Neutrophil (primary cell): ENCODE data around the gene GMDS.

Source experiments
- H3K27ac ChIP-seq: fragments of 200-600 bp; sonication (generic); 2 replicates; pipeline ENCODE4 v1.5.1; 2016; ENCODE audit warnings: mild to moderate bottlenecking, moderate library complexity
- H3K27me3 ChIP-seq: fragments of 200-600 bp; sonication (generic); 2 replicates; pipeline ENCODE4 v1.6.0; 2016; ENCODE audit warnings: mild to moderate bottlenecking
- H3K36me3 ChIP-seq: fragments of 200-600 bp; sonication (generic); 2 replicates; pipeline ENCODE4 v1.5.1; 2017
- H3K4me1 ChIP-seq, 2 experiments: fragments of 200-600 bp in 1 of 2; sonication (generic) in 1 of 2; 1 replicate in 1 of 2; 2 replicates in 1 of 2; pipeline versions ENCODE4 v1.5.1 to v1.6.1; 2013 to 2016; ENCODE audit warnings: low read depth in 1 of 2, low read length in 1 of 2, mild to moderate bottlenecking in 1 of 2, moderate library complexity in 1 of 2; ENCODE audit not compliant: control insufficient read depth in 1 of 2, insufficient read depth in 1 of 2
- H3K4me3 ChIP-seq, 2 experiments: fragments of 200-600 bp in 1 of 2; sonication (generic) in 1 of 2; 1 replicate in 1 of 2; 2 replicates in 1 of 2; pipeline ENCODE4 v1.5.1; 2013 to 2016; ENCODE audit warnings: low read depth in 1 of 2, low read length in 1 of 2, mild to moderate bottlenecking in 1 of 2, moderate library complexity in 1 of 2
- H3K9me3 ChIP-seq: fragments of 200-600 bp; sonication (generic); 2 replicates; pipeline ENCODE4 v1.5.1; 2016
- TF ChIP-seq, protein P1 (sequence below): fragments of 200-600 bp; sonication (generic); IDR thresholded peaks from 2 replicates; pipeline ENCODE4 v1.5.1; 2016; ENCODE audit warnings: antibody characterized with exemption

Gene GMDS

DNA sequence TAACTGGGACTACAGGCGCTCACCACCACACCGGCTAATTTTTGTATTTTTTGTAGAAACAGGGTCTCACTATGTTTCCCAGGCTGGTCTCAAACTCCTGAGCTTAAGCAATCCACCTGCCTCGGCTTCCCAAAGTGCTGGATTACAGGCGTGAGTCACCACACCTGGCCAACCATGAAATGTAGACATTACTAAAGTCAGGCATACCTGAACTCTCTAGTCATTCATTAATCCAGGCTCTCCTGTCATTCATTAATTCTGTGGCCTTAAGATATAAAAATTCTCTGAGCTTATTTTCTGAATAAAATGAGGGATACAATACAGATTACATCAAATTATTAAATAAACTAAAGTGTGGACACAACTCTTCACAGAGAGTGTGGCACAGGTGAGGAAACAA lies 159.7 kb downstream of the GMDS start:
- H3K27me3 ChIP-seq, result no peaks in the 10 kb centered on the region
- no peak overlapping the region for H3K4me3 ChIP-seq
- H3K4me1 ChIP-seq, result no peaks in the 10 kb centered on the region
- H3K27ac ChIP-seq, result no peak overlapping the region
- TF ChIP-seq, protein P1, sequence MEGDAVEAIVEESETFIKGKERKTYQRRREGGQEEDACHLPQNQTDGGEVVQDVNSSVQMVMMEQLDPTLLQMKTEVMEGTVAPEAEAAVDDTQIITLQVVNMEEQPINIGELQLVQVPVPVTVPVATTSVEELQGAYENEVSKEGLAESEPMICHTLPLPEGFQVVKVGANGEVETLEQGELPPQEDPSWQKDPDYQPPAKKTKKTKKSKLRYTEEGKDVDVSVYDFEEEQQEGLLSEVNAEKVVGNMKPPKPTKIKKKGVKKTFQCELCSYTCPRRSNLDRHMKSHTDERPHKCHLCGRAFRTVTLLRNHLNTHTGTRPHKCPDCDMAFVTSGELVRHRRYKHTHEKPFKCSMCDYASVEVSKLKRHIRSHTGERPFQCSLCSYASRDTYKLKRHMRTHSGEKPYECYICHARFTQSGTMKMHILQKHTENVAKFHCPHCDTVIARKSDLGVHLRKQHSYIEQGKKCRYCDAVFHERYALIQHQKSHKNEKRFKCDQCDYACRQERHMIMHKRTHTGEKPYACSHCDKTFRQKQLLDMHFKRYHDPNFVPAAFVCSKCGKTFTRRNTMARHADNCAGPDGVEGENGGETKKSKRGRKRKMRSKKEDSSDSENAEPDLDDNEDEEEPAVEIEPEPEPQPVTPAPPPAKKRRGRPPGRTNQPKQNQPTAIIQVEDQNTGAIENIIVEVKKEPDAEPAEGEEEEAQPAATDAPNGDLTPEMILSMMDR, result no peak
- no peaks in the 10 kb centered on the region for H3K36me3 ChIP-seq
- H3K9me3 ChIP-seq, result no peaks in the 10 kb centered on the region

DNA sequence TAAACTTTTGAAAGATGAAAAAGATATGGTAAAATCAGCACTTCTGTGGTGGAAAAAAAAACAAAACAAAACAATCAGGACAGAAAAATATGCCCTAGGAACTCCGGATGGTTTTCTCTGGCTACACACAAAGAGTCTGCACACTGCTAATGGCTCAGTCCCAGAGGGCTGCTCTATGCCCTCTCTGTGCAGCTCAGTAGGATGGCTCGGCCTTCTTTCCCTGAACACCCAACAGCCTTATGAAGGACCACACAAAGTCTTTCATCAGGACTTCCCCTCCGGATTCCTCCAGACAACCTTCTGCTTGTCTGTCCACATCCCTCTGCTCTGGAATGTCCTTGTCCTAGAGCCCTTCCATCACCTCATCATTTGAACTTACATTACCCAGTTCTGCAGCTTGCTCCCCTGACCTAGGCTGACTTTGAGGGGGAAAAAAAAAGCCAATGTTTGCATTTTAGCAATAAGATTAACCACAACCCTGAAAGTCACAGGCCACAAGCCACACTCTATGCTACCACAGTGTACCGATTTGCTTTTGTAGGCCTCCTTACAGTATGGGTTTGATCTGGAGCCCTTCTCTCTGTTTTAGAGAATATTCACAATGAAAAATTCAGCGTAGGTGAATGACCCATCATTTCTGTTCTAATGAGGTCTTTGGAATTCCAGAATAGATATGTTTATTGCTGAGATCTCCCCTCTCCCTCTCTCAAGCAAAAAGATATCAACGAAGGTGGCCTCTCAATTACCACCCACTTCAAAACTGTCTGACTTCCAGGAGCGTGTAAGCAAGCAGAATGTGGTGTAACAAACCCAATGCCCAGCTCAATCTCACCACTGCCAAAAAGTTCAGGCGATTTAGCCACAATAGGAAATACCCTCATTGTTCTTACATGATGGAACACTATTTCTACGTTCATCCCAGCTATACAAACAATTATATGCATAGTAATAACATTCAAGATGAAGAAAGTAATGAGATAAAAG lies 164.0 kb downstream of the GMDS start:
- no peak overlapping the region for H3K27ac ChIP-seq
- TF ChIP-seq, protein P1, result no peak
- no peaks in the 10 kb centered on the region for H3K9me3 ChIP-seq
- H3K4me3 ChIP-seq, result no peak overlapping the region
- no peaks in the 10 kb centered on the region for H3K4me1 ChIP-seq
- H3K36me3 ChIP-seq, result no peaks in the 10 kb centered on the region
- H3K27me3 ChIP-seq, result no peaks in the 10 kb centered on the region

DNA sequence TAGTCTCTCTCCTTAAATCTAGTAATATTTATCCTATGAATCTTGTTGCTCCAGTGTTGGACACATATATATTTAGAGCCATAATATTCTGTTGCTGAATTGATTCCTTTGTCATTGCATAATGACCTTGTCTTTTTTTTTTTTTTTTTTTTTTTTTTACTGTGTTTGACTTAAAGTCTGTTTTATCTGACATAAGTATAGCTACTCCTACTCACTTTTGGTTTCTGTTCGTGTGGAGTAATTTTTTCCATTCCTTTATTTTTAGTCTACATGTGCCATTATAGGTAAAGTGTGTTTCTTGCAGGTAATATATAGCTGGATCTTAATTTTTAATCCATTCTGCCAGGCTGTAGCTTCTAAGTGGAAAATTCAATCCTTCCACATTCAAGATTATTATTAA lies 166.5 kb downstream of the GMDS start:
- Histone ChIP-seq H3K36me3 (no peaks in the 10 kb centered on the region), H3K4me1 (no peaks in the 10 kb centered on the region), H3K4me3 (no peak overlapping the region), H3K27me3 (no peaks in the 10 kb centered on the region), H3K9me3 (no peaks in the 10 kb centered on the region), H3K27ac (no peak overlapping the region)
- TF ChIP-seq, protein P1, result no peak

GRCh38 chr6:2077826-2078225 lies 167.6 kb downstream of the GMDS start:
- no peak overlapping the region for H3K4me3 ChIP-seq
- H3K4me1 ChIP-seq, result no peaks in the 10 kb centered on the region
- H3K27ac ChIP-seq, result no peak overlapping the region
- no peaks in the 10 kb centered on the region for H3K27me3 ChIP-seq
- TF ChIP-seq, protein P1, result no peak
- H3K36me3 ChIP-seq, result no peaks in the 10 kb centered on the region
- H3K9me3 ChIP-seq, result no peaks in the 10 kb centered on the region

DNA sequence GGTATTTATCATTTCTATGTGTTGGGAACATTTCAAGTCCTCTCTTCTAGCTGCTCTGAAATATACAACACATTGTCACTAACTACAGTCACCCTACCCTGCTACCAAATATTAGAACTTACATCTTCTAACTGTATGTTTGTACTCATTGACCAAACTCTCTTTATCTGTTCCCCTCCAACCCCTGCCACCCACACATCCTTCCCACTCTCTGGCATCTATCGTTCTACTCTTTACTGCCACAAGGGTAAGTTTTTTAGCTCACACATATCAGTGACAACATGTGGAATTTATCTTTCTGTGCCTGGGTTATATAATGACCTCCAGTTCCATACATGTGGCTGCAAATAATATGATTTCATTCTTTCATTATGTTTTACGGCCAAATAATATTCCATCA lies 171.9 kb downstream of the GMDS start:
- Histone ChIP-seq H3K36me3 (no peaks in the 10 kb centered on the region), H3K4me1 (no peaks in the 10 kb centered on the region), H3K27me3 (no peaks in the 10 kb centered on the region), H3K9me3 (no peaks in the 10 kb centered on the region), H3K4me3 (no peak overlapping the region), H3K27ac (no peak overlapping the region)
- TF ChIP-seq, protein P1, result no peak
